Keratinocyte (primary cell): ENCODE measurements around the gene FBXO9. TPM values are rescaled to one million over a fixed set of nuclear protein-coding genes. Genes with fewer than 3 reads are reported as not detected.

Source experiments
- DNase-seq: peaks from one replicate; pipeline ENCODE4 v3.0.0-alpha.2; 2011; ENCODE audit warnings: low read depth, missing footprints, low spot score
- FAIRE-seq: peaks from 2 replicates; lab custom pipeline; 2011; peaks lifted over from hg19 to GRCh38; lab: Jason Lieb, UNC
- H2AFZ ChIP-seq: 2 replicates; pipeline ENCODE4 v1.6.0; 2012; ENCODE audit warnings: low read length, control low read depth, inconsistent platforms; ENCODE audit not compliant: control insufficient read depth
- H3K27ac ChIP-seq: 2 replicates; pipeline ENCODE4 v1.5.1; 2011; ENCODE audit warnings: low read length; ENCODE audit not compliant: control insufficient read depth, insufficient read depth
- H3K27me3 ChIP-seq: 3 replicates; pipeline ENCODE4 v1.6.0; 2011; ENCODE audit warnings: low read length; ENCODE audit not compliant: control insufficient read depth, insufficient read depth; ENCODE audit errors: extremely low read depth
- H3K36me3 ChIP-seq, 2 experiments: 2 replicates in 1 of 2; 3 replicates in 1 of 2; pipeline ENCODE4 v1.5.1; 2011; ENCODE audit warnings: low read length in 2 of 2, mild to moderate bottlenecking in 1 of 2; ENCODE audit not compliant: control insufficient read depth in 2 of 2, insufficient read depth in 2 of 2; ENCODE audit errors: extremely low read depth in 1 of 2
- H3K4me1 ChIP-seq: 3 replicates; pipeline ENCODE4 v1.5.1; 2011; ENCODE audit warnings: low read length; ENCODE audit not compliant: control insufficient read depth, insufficient read depth; ENCODE audit errors: extremely low read depth
- H3K4me2 ChIP-seq: 3 replicates; pipeline ENCODE4 v1.6.0; 2011; ENCODE audit warnings: low read depth, low read length; ENCODE audit not compliant: control insufficient read depth, insufficient read depth; ENCODE audit errors: extremely low read depth
- H3K4me3 ChIP-seq, 3 experiments: fragments of 200-600 bp in 1 of 3; sonication (generic) in 1 of 3; 2 replicates in 2 of 3; 3 replicates in 1 of 3; pipeline ENCODE4 v1.5.1; 2011 to 2016; ENCODE audit warnings: low read length in 3 of 3, mild to moderate bottlenecking in 3 of 3, control low read depth in 2 of 3, inconsistent platforms in 1 of 3, low read depth in 1 of 3, mixed read lengths in 1 of 3, mixed run types in 1 of 3, moderate library complexity in 1 of 3; ENCODE audit not compliant: control insufficient read depth in 2 of 3, insufficient read depth in 2 of 3; ENCODE audit errors: extremely low read depth in 1 of 3
- H3K79me2 ChIP-seq: 2 replicates; pipeline ENCODE4 v1.6.0; 2012; ENCODE audit warnings: low read length; ENCODE audit not compliant: control insufficient read depth, insufficient read depth
- H3K9ac ChIP-seq: 3 replicates; pipeline ENCODE4 v1.6.0; 2011; ENCODE audit warnings: low read length; ENCODE audit not compliant: control insufficient read depth, insufficient read depth; ENCODE audit errors: extremely low read depth
- H3K9me1 ChIP-seq: 3 replicates; pipeline ENCODE4 v1.6.0; 2011; ENCODE audit warnings: low read length; ENCODE audit not compliant: control insufficient read depth, insufficient read depth; ENCODE audit errors: extremely low read depth
- H3K9me3 ChIP-seq: 2 replicates; pipeline ENCODE4 v1.5.1; 2012; ENCODE audit warnings: low read depth, low read length; ENCODE audit not compliant: control insufficient read depth
- H4K20me1 ChIP-seq: 3 replicates; pipeline ENCODE4 v1.6.0; 2011; ENCODE audit warnings: low read length; ENCODE audit not compliant: control insufficient read depth, insufficient read depth; ENCODE audit errors: extremely low read depth
- EZH2 ChIP-seq: IDR thresholded peaks from one replicate; pipeline ENCODE4 v1.6.1; 2012; ENCODE audit warnings: inconsistent platforms, mild to moderate bottlenecking, low read length, moderate library complexity
- dilution Hi-C: fragments of 300-500 bp; cut with MboI; formaldehyde crosslinking; loops from one replicate; pipeline ENCODE4 v1.7.0; 2020; ENCODE audit warnings: low sequenced_read_pairs; ENCODE audit not compliant: extremely low pct_ligation_motif_present
- polyA plus RNA-seq, 5 experiments: library from polyadenylated mRNA; depleted of rRNA in 3 of 5; stranded (reverse) in 3 of 5; stranded (forward) in 1 of 5; unstranded in 1 of 5; fragments of >200 nt; gene quantifications; 1 replicate in 1 of 5; 2 replicates in 3 of 5; 3 replicates in 1 of 5; pipeline versions ENCODE4 v1.2.1 to v1.2.3, GENCODE V29; 2011 to 2012; ENCODE audit warnings: missing spikeins in 2 of 5, low read depth in 1 of 5, low replicate concordance in 1 of 5
- TF ChIP-seq, protein P1 (sequence below), 3 experiments: IDR thresholded peaks in 1 of 3; conservative IDR thresholded peaks in 1 of 3; optimal IDR thresholded peaks in 1 of 3; 2 replicates in 2 of 3; 3 replicates in 1 of 3; pipeline versions ENCODE3 to v1.5.1; 2011; ENCODE audit warnings: low read length in 3 of 3, mild to moderate bottlenecking in 3 of 3, moderate library complexity in 2 of 3, control low read depth in 1 of 3, inconsistent platforms in 1 of 3; ENCODE audit not compliant: insufficient read depth in 2 of 3; ENCODE audit errors: extremely low read depth in 1 of 3

Gene FBXO9
- polyA plus RNA-seq, 1 donor (not counting 4 experiments of a cell fraction or from before 2014, with no cell fraction given) = 71.8 TPM

DNA sequence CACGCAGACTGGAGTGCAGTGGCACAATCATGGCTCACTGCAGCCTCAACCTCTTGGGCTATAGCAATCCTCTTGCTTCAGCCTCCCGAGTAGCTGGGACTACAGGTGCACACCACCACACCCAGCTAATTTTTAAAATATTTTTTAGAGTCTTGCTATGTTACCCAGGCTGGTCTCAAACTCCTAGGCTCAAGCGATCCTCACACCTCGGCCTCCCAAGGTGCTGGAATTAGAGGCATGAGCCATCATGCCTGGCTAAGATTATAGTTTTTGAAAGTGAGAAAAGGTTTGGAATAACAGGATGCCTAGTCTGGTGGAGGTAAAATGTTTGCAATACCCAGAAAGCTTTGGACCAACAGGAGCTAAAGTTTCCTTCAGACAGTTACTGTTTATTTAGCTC lies 60.1 kb downstream of the FBXO9 start:
- Histone ChIP-seq H3K9ac (no peak overlapping the region), H3K4me3 (no peak overlapping the region), H2AFZ (no peak overlapping the region), H3K9me3 (no peaks in the 10 kb centered on the region), H4K20me1 (no peaks in the 10 kb centered on the region), H3K4me1 (peaks cover 10% of the 10 kb centered on the region), H3K9me1 (no peaks in the 10 kb centered on the region), H3K79me2 (no peaks in the 10 kb centered on the region), H3K27ac (no peak overlapping the region), H3K36me3 (no peaks in the 10 kb centered on the region), H3K4me2 (no peak overlapping the region), H3K27me3 (no peaks in the 10 kb centered on the region)
- TF ChIP-seq, protein P1, sequence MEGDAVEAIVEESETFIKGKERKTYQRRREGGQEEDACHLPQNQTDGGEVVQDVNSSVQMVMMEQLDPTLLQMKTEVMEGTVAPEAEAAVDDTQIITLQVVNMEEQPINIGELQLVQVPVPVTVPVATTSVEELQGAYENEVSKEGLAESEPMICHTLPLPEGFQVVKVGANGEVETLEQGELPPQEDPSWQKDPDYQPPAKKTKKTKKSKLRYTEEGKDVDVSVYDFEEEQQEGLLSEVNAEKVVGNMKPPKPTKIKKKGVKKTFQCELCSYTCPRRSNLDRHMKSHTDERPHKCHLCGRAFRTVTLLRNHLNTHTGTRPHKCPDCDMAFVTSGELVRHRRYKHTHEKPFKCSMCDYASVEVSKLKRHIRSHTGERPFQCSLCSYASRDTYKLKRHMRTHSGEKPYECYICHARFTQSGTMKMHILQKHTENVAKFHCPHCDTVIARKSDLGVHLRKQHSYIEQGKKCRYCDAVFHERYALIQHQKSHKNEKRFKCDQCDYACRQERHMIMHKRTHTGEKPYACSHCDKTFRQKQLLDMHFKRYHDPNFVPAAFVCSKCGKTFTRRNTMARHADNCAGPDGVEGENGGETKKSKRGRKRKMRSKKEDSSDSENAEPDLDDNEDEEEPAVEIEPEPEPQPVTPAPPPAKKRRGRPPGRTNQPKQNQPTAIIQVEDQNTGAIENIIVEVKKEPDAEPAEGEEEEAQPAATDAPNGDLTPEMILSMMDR (optimal IDR thresholded peaks at IDR 0.05 in 1 of 3, IDR thresholded peaks at IDR 0.05 in 1 of 3, conservative IDR thresholded peaks at IDR 0.05 in 1 of 3; ENCODE audit: extremely low read depth in 1 of 3, insufficient read depth in 2 of 3, low read length in 3 of 3) = no peak
- FAIRE-seq (no peak), DNase-seq (no peak)
- dilution Hi-C loops = no loop called here

DNA sequence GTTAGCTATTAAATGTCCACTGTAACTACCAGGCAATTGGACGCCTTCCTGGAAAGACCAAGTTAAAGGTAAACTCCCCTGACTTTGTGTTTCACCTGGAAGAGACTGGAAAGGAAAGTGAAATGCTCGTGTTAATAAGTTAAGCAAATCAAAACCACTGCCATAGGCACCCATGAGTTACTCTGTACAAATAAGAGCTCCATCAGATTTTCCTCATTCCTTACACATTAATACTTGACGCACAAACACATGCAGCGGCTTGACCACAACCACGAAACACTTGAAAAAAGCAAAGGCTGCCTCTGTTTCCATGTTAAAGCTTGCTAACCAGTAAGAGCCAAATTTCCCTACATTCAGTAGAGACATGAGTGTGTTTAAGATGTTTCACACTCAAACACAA lies 63.6 kb downstream of the FBXO9 start:
- no peak overlapping the region for H3K27ac ChIP-seq
- peaks cover 2% of the 10 kb centered on the region for H3K27me3 ChIP-seq
- H3K9ac ChIP-seq = no peak overlapping the region
- no peak overlapping the region for H3K4me3 ChIP-seq
- no peaks in the 10 kb centered on the region for H3K36me3 ChIP-seq
- no peaks in the 10 kb centered on the region for H3K79me2 ChIP-seq
- TF ChIP-seq, protein P1 (optimal IDR thresholded peaks at IDR 0.05 in 1 of 3, IDR thresholded peaks at IDR 0.05 in 1 of 3, conservative IDR thresholded peaks at IDR 0.05 in 1 of 3; ENCODE audit: extremely low read depth in 1 of 3, insufficient read depth in 2 of 3, low read length in 3 of 3) = no peak
- TF ChIP-seq EZH2 = no peak
- DNase-seq = peak; percentile 58
- H3K4me1 ChIP-seq = peaks cover 15% of the 10 kb centered on the region
- H2AFZ ChIP-seq = peak overlapping the region; percentile 60
- no peaks in the 10 kb centered on the region for H3K9me3 ChIP-seq
- peak overlapping the region; percentile 54 for H3K4me2 ChIP-seq
- dilution Hi-C loops = no loop called here
- no peaks in the 10 kb centered on the region for H3K9me1 ChIP-seq
- FAIRE-seq = peak; percentile 81
- no peaks in the 10 kb centered on the region for H4K20me1 ChIP-seq
